Neural progenitor cell (in vitro differentiated cells): ENCODE measurements around the gene FRMPD1. TPM values are rescaled to one million over a fixed set of nuclear protein-coding genes. Genes with fewer than 3 reads are reported as not detected.

ENCODE experiments used
- DNase-seq: peaks from one replicate; pipeline ENCODE4 v3.0.0-alpha.2; 2016; ENCODE audit warnings: low spot score
- H2AFZ ChIP-seq: fragments of 200-600 bp; sonication (generic); replicated peaks from 2 replicates; pipeline ENCODE4 v1.6.1; 2016; ENCODE audit warnings: antibody characterized with exemption
- H3F3A ChIP-seq: fragments of 200-600 bp; sonication (generic); 2 replicates; pipeline ENCODE4 v1.6.1; 2016; ENCODE audit warnings: antibody characterized with exemption, low read depth
- H3K27ac ChIP-seq: fragments of 200-600 bp; sonication (generic); 2 replicates; pipeline ENCODE4 v1.5.1; 2016; ENCODE audit warnings: mild to moderate bottlenecking
- H3K27me3 ChIP-seq: fragments of 200-600 bp; sonication (generic); 2 replicates; pipeline ENCODE4 v1.6.1; 2016; ENCODE audit warnings: mild to moderate bottlenecking, moderate library complexity
- H3K36me3 ChIP-seq: fragments of 200-600 bp; sonication (generic); 2 replicates; pipeline ENCODE4 v1.5.1; 2016
- H3K4me1 ChIP-seq: fragments of 200-600 bp; sonication (generic); 2 replicates; pipeline ENCODE4 v1.6.1; 2016; ENCODE audit warnings: mixed run types
- H3K4me2 ChIP-seq: fragments of 200-600 bp; sonication (generic); 2 replicates; pipeline ENCODE4 v1.6.1; 2016
- H3K4me3 ChIP-seq: fragments of 200-600 bp; sonication (generic); 2 replicates; pipeline ENCODE4 v1.5.1; 2016
- H3K79me2 ChIP-seq: fragments of 200-600 bp; sonication (generic); 2 replicates; pipeline ENCODE4 v1.6.1; 2016; ENCODE audit warnings: low read depth
- H3K9ac ChIP-seq: fragments of 200-600 bp; sonication (generic); 2 replicates; pipeline ENCODE4 v1.6.1; 2016
- H3K9me3 ChIP-seq: fragments of 200-600 bp; sonication (generic); 2 replicates; pipeline ENCODE4 v1.5.1; 2016; ENCODE audit warnings: low read depth
- H4K20me1 ChIP-seq: fragments of 200-600 bp; sonication (generic); 2 replicates; pipeline ENCODE4 v1.6.1; 2016; ENCODE audit warnings: low read depth
- H3K27ac Mint-ChIP-seq: 3 replicates; pipeline ENCODE4 v1.8.0; 2021; ENCODE audit warnings: mixed read lengths
- H3K27me3 Mint-ChIP-seq: 2 replicates; pipeline ENCODE4 v1.8.0; 2022; ENCODE audit warnings: low read depth, mild to moderate bottlenecking, inconsistent platforms, moderate library complexity, mixed read lengths; ENCODE audit not compliant: insufficient read depth
- H3K36me3 Mint-ChIP-seq: 3 replicates; pipeline ENCODE4 v1.8.0; 2021; ENCODE audit warnings: mixed read lengths
- H3K4me1 Mint-ChIP-seq: 3 replicates; pipeline ENCODE4 v1.8.0; 2021; ENCODE audit warnings: mixed read lengths
- H3K4me3 Mint-ChIP-seq: 3 replicates; pipeline ENCODE4 v1.8.0; 2021; ENCODE audit warnings: mild to moderate bottlenecking, moderate library complexity, mixed read lengths
- H3K9me3 Mint-ChIP-seq: 3 replicates; pipeline ENCODE4 v1.8.0; 2020; ENCODE audit warnings: mixed read lengths
- CTCF ChIP-seq: fragments of 200-600 bp; sonication (generic); IDR thresholded peaks from 2 replicates; pipeline ENCODE4 v1.5.1; 2017; ENCODE audit warnings: antibody characterized with exemption, mild to moderate bottlenecking
- EZH2 ChIP-seq: fragments of 200-600 bp; sonication (generic); IDR thresholded peaks from 2 replicates; pipeline ENCODE4 v1.6.1; 2017; ENCODE audit warnings: antibody characterized with exemption, mild to moderate bottlenecking, moderate library complexity
- EZH2phosphoT487 ChIP-seq: fragments of 200-600 bp; sonication (generic); IDR thresholded peaks from 2 replicates; pipeline ENCODE4 v1.6.1; 2017; ENCODE audit warnings: antibody characterized with exemption
- total RNA-seq: library from RNA; depleted of rRNA; stranded (reverse); fragments of >200 nt; gene quantifications from 2 replicates; pipeline ENCODE4 v1.2.3, GENCODE V29; 2015; ENCODE audit warnings: low replicate concordance

FRMPD1 gene
- total RNA-seq, 1 donor from 2014 or later: not detected

- Histone ChIP-seq H2AFZ (no peak overlapping the region), H3K4me3 (no peak overlapping the region), H3K4me2 (no peak overlapping the region), H3F3A (peaks cover 3% of the 10 kb centered on the region), H3K4me1 (no peaks in the 10 kb centered on the region), H3K36me3 (no peaks in the 10 kb centered on the region), H4K20me1 (no peaks in the 10 kb centered on the region), H3K27ac (no peak overlapping the region), H3K9ac (no peak overlapping the region), H3K9me3 (no peaks in the 10 kb centered on the region), H3K79me2 (no peaks in the 10 kb centered on the region), H3K27me3 (no peaks in the 10 kb centered on the region)
- DNase-seq: no peak
- H3K36me3 Mint-ChIP-seq: peaks cover 6% of the 10 kb centered on the region
- H3K27ac Mint-ChIP-seq: no peak overlapping the region
- H3K4me3 Mint-ChIP-seq: no peak overlapping the region
- no peaks in the 10 kb centered on the region for H3K4me1 Mint-ChIP-seq
- no peak for TF ChIP-seq EZH2
- TF ChIP-seq CTCF: no peak
- TF ChIP-seq EZH2phosphoT487: no peak
- no peaks in the 10 kb centered on the region for H3K9me3 Mint-ChIP-seq
- no peaks in the 10 kb centered on the region for H3K27me3 Mint-ChIP-seq
Observed at GRCh38 chr9:37769995-37770394, 119.2 kb downstream of the FRMPD1 start.

- no peak overlapping the region for H3K4me2 ChIP-seq
- H3K27me3 ChIP-seq: no peaks in the 10 kb centered on the region
- H3K36me3 ChIP-seq: no peaks in the 10 kb centered on the region
- TF ChIP-seq CTCF: no peak
- TF ChIP-seq EZH2: no peak
- TF ChIP-seq EZH2phosphoT487: no peak
- no peak overlapping the region for H3K27ac ChIP-seq
- no peaks in the 10 kb centered on the region for H3K4me1 ChIP-seq
- H3K4me3 Mint-ChIP-seq: no peak overlapping the region
- no peaks in the 10 kb centered on the region for H3K79me2 ChIP-seq
- H3F3A ChIP-seq: peaks cover 17% of the 10 kb centered on the region
- no peaks in the 10 kb centered on the region for H4K20me1 ChIP-seq
- H3K27me3 Mint-ChIP-seq: no peaks in the 10 kb centered on the region
- H3K27ac Mint-ChIP-seq: no peak overlapping the region
- peaks cover 12% of the 10 kb centered on the region for H3K36me3 Mint-ChIP-seq
- H3K4me1 Mint-ChIP-seq: no peaks in the 10 kb centered on the region
- no peaks in the 10 kb centered on the region for H3K9me3 ChIP-seq
- no peak overlapping the region for H3K4me3 ChIP-seq
- no peak overlapping the region for H3K9ac ChIP-seq
- no peaks in the 10 kb centered on the region for H3K9me3 Mint-ChIP-seq
- DNase-seq: no peak
- no peak overlapping the region for H2AFZ ChIP-seq
Observed at GRCh38 chr9:37775216-37775919, 124.6 kb downstream of the FRMPD1 start.

DNA sequence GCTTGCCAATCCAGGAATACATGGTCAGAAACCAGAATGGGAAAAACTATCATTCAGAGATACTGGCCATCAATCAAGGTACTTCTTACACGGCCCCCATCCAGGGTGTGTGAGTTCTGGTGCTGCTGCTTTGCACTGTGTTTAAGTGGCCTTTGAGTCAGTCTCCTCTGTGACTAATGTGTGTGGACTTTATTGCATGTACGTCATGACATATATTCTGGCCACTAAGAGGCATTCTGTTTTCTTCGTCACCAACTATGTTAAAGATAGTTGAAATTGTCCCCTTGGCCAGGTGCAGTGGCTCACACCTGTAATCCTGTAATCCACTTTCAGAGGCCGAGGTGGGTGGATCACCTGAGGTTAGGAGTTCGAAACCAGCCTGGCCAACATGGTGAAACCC lies 125.6 kb downstream of the FRMPD1 start:
- no peaks in the 10 kb centered on the region for H3K27me3 ChIP-seq
- no peaks in the 10 kb centered on the region for H3K79me2 ChIP-seq
- H3K4me1 Mint-ChIP-seq: no peaks in the 10 kb centered on the region
- H3K36me3 Mint-ChIP-seq: peaks cover 15% of the 10 kb centered on the region
- H3K27ac Mint-ChIP-seq: no peak overlapping the region
- no peak overlapping the region for H3K4me2 ChIP-seq
- no peak overlapping the region for H3K4me3 ChIP-seq
- no peaks in the 10 kb centered on the region for H3K9me3 Mint-ChIP-seq
- H3K4me3 Mint-ChIP-seq: no peak overlapping the region
- no peak overlapping the region for H3K27ac ChIP-seq
- no peaks in the 10 kb centered on the region for H3K9me3 ChIP-seq
- H4K20me1 ChIP-seq: peaks cover 8% of the 10 kb centered on the region
- no peaks in the 10 kb centered on the region for H3K4me1 ChIP-seq
- peaks cover 23% of the 10 kb centered on the region for H3F3A ChIP-seq
- TF ChIP-seq EZH2: no peak
- TF ChIP-seq CTCF: no peak
- no peak for TF ChIP-seq EZH2phosphoT487
- H3K36me3 ChIP-seq: no peaks in the 10 kb centered on the region
- H3K27me3 Mint-ChIP-seq: no peaks in the 10 kb centered on the region
- no peak for DNase-seq
- H3K9ac ChIP-seq: no peak overlapping the region
- no peak overlapping the region for H2AFZ ChIP-seq
